ENCODE measurements around the gene TVP23C.
"Not testable (repeated sequence)": the region's sequence is repeated elsewhere in the genome, so short reads cannot be mapped to it uniquely, and the experiment has no call there.

DNA sequence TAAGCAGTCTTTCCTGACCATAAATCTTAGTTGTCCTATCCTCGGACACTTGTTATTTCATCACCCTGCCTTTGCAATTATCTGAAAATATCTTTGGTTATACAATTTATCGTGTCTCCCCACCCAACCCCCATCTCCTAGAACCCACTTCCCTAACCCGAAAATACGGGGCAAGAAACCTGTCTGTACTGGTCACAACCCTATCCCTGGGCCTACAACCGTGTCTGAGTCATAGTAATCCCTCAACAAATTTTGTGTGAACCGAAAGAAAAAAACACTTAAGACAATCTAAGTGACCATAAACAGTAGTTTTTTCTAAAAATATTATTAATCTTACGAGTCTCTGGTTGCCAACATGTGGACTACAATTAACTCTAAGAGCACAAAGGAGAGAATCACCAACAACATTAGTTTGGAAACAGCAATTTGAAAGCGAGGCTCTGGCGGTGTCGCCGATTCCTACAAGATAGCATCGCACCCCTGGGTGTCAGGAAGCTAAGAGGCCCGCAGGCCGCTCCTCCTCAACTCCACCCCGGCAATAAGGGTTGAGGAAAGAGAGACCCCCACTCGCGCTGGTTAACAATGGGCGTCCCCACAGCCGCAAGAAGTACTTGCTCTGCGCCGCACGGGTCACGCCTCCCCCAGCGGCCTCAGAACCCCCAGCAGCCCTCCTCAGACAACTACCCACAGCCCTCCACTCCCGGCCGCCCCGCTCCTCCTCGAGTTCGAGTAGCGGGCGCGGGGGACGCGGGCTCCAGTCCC is 489 bp downstream of the TVP23C start:
- TF ChIP-seq RARB (CRISPR knock-in tag; IDR thresholded peaks at IDR 0.05); ZFP3 (CRISPR knock-in tag; IDR thresholded peaks at IDR 0.05); ZNF70 (CRISPR knock-in tag; IDR thresholded peaks at IDR 0.05); OSR1 (CRISPR knock-in tag; IDR thresholded peaks at IDR 0.05); TOX (CRISPR knock-in tag; IDR thresholded peaks at IDR 0.05; ENCODE audit: borderline replicate concordance); SNAI2 (CRISPR knock-in tag; IDR thresholded peaks at IDR 0.05): not testable (repeated sequence)
- TF ChIP-seq, protein P1, sequence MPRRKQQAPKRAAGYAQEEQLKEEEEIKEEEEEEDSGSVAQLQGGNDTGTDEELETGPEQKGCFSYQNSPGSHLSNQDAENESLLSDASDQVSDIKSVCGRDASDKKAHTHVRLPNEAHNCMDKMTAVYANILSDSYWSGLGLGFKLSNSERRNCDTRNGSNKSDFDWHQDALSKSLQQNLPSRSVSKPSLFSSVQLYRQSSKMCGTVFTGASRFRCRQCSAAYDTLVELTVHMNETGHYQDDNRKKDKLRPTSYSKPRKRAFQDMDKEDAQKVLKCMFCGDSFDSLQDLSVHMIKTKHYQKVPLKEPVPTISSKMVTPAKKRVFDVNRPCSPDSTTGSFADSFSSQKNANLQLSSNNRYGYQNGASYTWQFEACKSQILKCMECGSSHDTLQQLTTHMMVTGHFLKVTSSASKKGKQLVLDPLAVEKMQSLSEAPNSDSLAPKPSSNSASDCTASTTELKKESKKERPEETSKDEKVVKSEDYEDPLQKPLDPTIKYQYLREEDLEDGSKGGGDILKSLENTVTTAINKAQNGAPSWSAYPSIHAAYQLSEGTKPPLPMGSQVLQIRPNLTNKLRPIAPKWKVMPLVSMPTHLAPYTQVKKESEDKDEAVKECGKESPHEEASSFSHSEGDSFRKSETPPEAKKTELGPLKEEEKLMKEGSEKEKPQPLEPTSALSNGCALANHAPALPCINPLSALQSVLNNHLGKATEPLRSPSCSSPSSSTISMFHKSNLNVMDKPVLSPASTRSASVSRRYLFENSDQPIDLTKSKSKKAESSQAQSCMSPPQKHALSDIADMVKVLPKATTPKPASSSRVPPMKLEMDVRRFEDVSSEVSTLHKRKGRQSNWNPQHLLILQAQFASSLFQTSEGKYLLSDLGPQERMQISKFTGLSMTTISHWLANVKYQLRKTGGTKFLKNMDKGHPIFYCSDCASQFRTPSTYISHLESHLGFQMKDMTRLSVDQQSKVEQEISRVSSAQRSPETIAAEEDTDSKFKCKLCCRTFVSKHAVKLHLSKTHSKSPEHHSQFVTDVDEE (CRISPR knock-in tag; IDR thresholded peaks at IDR 0.05), result not testable (repeated sequence)
- TF ChIP-seq, protein P2, sequence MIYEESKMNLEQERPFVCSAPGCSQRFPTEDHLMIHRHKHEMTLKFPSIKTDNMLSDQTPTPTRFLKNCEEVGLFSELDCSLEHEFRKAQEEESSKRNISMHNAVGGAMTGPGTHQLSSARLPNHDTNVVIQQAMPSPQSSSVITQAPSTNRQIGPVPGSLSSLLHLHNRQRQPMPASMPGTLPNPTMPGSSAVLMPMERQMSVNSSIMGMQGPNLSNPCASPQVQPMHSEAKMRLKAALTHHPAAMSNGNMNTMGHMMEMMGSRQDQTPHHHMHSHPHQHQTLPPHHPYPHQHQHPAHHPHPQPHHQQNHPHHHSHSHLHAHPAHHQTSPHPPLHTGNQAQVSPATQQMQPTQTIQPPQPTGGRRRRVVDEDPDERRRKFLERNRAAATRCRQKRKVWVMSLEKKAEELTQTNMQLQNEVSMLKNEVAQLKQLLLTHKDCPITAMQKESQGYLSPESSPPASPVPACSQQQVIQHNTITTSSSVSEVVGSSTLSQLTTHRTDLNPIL (CRISPR knock-in tag; IDR thresholded peaks at IDR 0.05; ENCODE audit: low read depth), result not testable (repeated sequence)

Measured in SK-N-SH treated with all-trans-retinoic acid at 6 μM for 48 hours (cell line).